ENCODE data around the gene RPS8. TPM values are rescaled to one million over a fixed set of nuclear protein-coding genes. Genes with fewer than 3 reads are reported as not detected.
A peak's percentile ranks its signal among the peaks of the same experiment; 100 is the strongest.

The RPS8 gene
- total and polyA plus RNA-seq, 2 of the 8 experiments (the other 6 are each of a cell fraction or from before 2014, with no cell fraction given) = 2,261 to 2,407 TPM

- Histone ChIP-seq H4K20me1 (replicated peaks in 1 of 2; ENCODE audit: control insufficient read depth in 1 of 2, insufficient read depth in 2 of 2, low read length in 2 of 2) (no peaks in the 10 kb centered on the region), H4K8ac (ENCODE audit: extremely low read depth, insufficient read depth, low read length) (peak overlapping the region; percentile 100; the same call in 1 of the 2 replicates), H4K5ac (ENCODE audit: insufficient read length, low read depth, low read length) (peak overlapping the region; percentile 48), H2BK20ac (ENCODE audit: low read length) (peak overlapping the region; percentile 25; the same call in 1 of the 2 replicates), H3K27ac (ENCODE audit: low read depth, low read length) (peak overlapping the region; percentile 100), H2BK120ac (replicated peaks; ENCODE audit: low read depth, low read length) (peak overlapping the region; percentile 18), H3K9ac (replicated peaks in 1 of 4; ENCODE audit: extremely low read depth in 1 of 4, low read depth in 3 of 4, low read length in 3 of 4) (peak overlapping the region; percentile 93 to 100 (median 98)), H3K27me3 (replicated peaks in 1 of 4; ENCODE audit: control insufficient read depth in 3 of 4, extremely low read depth in 1 of 4, insufficient read depth in 3 of 4, low read length in 3 of 4) (no peaks in the 10 kb centered on the region; a peak in 2 of 7 replicates), H3K14ac (ENCODE audit: insufficient read length) (no peak overlapping the region), H3K4me3 (ENCODE audit: extremely low read depth in 1 of 4, insufficient read depth in 2 of 4, low read depth in 3 of 4, low read length in 4 of 4) (peak overlapping the region; percentile 40 to 64 (median 47)), H3K79me2 (ENCODE audit: control insufficient read depth in 1 of 2, insufficient read depth in 2 of 2, low read length in 2 of 2) (no peaks in the 10 kb centered on the region), H3K4ac (replicated peaks; ENCODE audit: insufficient read length, low read depth, low read length) (no peak overlapping the region), H3K23me2 (ENCODE audit: low read depth, low read length) (peaks cover 7% of the 10 kb centered on the region), H3K18ac (ENCODE audit: extremely low read depth, low read length) (peak overlapping the region; percentile 91), H2AFZ (ENCODE audit: low read length) (peak overlapping the region; percentile 98), H2BK15ac (ENCODE audit: low read length) (peak overlapping the region; percentile 66), H2BK5ac (ENCODE audit: low read depth, low read length) (peak overlapping the region; percentile 100), H3K4me2 (ENCODE audit: insufficient read depth in 1 of 2, low read depth in 2 of 2, low read length in 2 of 2) (peak overlapping the region; percentile 66 to 84), H2AK5ac (ENCODE audit: low read depth, low read length) (no peak overlapping the region), H3K79me1 (ENCODE audit: low read depth, low read length) (no peaks in the 10 kb centered on the region), H4K91ac (replicated peaks; ENCODE audit: insufficient read length, low read length) (peak overlapping the region; percentile 100), H3K4me1 (replicated peaks in 1 of 4; ENCODE audit: control insufficient read depth in 3 of 4, insufficient read depth in 4 of 4, low read length in 3 of 4) (peaks cover 2 to 5% (median 3%) of the 10 kb centered on the region in 4 experiments; a peak in 5 of 7 replicates), H3K56ac (replicated peaks; ENCODE audit: insufficient read length, low read depth, low read length) (no peak overlapping the region), H3K36me3 (ENCODE audit: control insufficient read depth in 2 of 4, insufficient read depth in 4 of 4, low read length in 3 of 4) (no peaks in the 10 kb centered on the region), H3K23ac (ENCODE audit: insufficient read length) (no peak overlapping the region), H3K9me3 (ENCODE audit: insufficient read depth in 2 of 2, low read depth in 1 of 2, low read length in 1 of 2) (no peaks in the 10 kb centered on the region), H2BK12ac (ENCODE audit: low read depth, low read length) (peak overlapping the region; percentile 77)
- DNase-seq (ENCODE audit: low read depth in 1 of 2, low spot score in 2 of 2) = no peak
- 45% methylated on average over 25 of the region's 25 CpGs; no CpG with 5 or more reads in 1 of the 2 experiments for WGBS, 2 experiments (ENCODE audit: extremely low coverage in 1 of 2, insufficient coverage in 1 of 2, insufficient read length in 1 of 2, insufficient replicate concordance in 2 of 2, low coverage in 1 of 2, low lambda C conversion rate in 2 of 2, missing lambda C conversion rate in 1 of 2)
- POLR2A ChIA-PET (ENCODE audit: partially characterized antibody) = interaction anchor here (0.6 to 16.6 kb wide), 27 partner anchors 9 to 679 kb away, joined by 3 to 547 read pairs (median 6); partner anchors contain the start of genes BEST4, BTBD19, CCDC163 and DYNLT4
- CTCF ChIA-PET (ENCODE audit: partially characterized antibody) = interaction anchor here (0.6 to 5.3 kb wide), 10 partner anchors 10 to 197 kb away, joined by 3 to 26 read pairs (median 8); partner anchors contain the start of genes BTBD19 and PLK3
- FAIRE-seq = no peak
- TF ChIP-seq TEAD4 (IDR thresholded peaks at IDR 0.05; ENCODE audit: low read depth, low read length) (no peak), KDM4A (IDR thresholded peaks at IDR 0.05; ENCODE audit: low read depth, low read length, severe bottlenecking) (peak; percentile 44), E2F6 (IDR thresholded peaks at IDR 0.05) (no peak), PHF8 (conservative IDR thresholded peaks at IDR 0.05; ENCODE audit: low read depth, low read length) (peak; percentile 56), RXRA (IDR thresholded peaks at IDR 0.05; ENCODE audit: insufficient read depth, low read depth, low read length) (no peak), SIN3A (conservative IDR thresholded peaks at IDR 0.05 in 1 of 2, IDR thresholded peaks at IDR 0.05 in 1 of 2; ENCODE audit: low read depth in 1 of 2, low read length in 2 of 2) (0 out of 4 replicates have a peak, but pooled peaks of 1 of the 2 experiments have one; percentile 24), RFX5 (IDR thresholded peaks at IDR 0.05; ENCODE audit: borderline replicate concordance, low read depth, low read length) (no peak), POLR2AphosphoS5 (IDR thresholded peaks at IDR 0.05; ENCODE audit: low read depth, low read length) (no peak)
These were observed 45.2 kb downstream of the RPS8 start for GRCh38 chr1:44820328-44821239.
